ENCODE data around the gene OR10K1. TPM values are rescaled to one million over a fixed set of nuclear protein-coding genes. Genes with fewer than 3 reads are reported as not detected.

OR10K1 gene
- total RNA-seq, 1 donor from 2014 or later = not detected

DNA sequence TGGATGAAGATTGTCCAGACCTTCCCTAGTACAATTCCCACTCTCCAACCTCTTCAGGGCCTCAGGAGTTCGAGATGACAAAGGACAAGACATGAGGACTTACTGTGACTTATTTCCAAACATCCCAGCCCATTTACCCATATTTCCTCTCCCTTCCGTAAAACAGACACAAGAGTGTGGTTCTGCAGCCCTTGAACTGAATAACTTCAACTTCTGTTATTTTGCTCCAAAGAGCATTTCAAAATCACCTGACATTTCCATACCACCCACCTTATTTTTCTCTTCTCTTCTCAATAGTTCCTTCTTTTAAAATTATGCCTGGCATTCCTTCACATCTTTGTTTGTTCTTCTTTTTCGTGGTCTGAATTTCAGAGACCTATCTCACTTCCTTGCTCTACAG is 26.9 kb upstream of the OR10K1 start:
- no peak for DNase-seq (ENCODE audit: low read depth)
- TF ChIP-seq, protein P1, sequence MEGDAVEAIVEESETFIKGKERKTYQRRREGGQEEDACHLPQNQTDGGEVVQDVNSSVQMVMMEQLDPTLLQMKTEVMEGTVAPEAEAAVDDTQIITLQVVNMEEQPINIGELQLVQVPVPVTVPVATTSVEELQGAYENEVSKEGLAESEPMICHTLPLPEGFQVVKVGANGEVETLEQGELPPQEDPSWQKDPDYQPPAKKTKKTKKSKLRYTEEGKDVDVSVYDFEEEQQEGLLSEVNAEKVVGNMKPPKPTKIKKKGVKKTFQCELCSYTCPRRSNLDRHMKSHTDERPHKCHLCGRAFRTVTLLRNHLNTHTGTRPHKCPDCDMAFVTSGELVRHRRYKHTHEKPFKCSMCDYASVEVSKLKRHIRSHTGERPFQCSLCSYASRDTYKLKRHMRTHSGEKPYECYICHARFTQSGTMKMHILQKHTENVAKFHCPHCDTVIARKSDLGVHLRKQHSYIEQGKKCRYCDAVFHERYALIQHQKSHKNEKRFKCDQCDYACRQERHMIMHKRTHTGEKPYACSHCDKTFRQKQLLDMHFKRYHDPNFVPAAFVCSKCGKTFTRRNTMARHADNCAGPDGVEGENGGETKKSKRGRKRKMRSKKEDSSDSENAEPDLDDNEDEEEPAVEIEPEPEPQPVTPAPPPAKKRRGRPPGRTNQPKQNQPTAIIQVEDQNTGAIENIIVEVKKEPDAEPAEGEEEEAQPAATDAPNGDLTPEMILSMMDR (IDR thresholded peaks at IDR 0.05; ENCODE audit: insufficient read depth, low read length, poor library complexity, severe bottlenecking) = no peak
- H3K36me3 ChIP-seq (ENCODE audit: control insufficient read depth, insufficient read depth, low read length) = no peaks in the 10 kb centered on the region
- H3K4me3 ChIP-seq (ENCODE audit: low read depth, low read length) = no peak overlapping the region
- H3K27me3 ChIP-seq (ENCODE audit: control insufficient read depth, insufficient read depth, low read length) = no peaks in the 10 kb centered on the region

DNA sequence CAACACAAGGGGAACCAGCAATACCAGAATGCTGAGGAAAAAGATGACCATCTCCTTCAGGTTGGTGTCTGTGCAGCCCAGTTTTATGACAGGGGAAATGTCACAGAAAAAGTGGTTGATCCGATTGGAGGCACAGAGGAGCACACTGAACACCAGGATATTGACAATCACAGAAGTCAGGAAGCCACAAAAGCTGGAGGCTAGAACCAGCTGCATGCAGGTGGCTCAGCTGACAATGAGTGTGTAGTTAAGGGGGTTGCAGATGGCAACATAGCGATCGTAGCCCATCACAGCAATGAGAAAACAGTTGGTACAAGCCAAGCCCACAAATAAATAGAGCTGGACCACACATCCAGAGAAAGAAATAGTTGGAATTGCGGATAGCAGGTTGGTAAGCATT is 16.3 kb upstream of the OR10K1 start:
- Histone ChIP-seq H3K27me3 (ENCODE audit: control insufficient read depth, insufficient read depth, low read length) (no peaks in the 10 kb centered on the region), H3K36me3 (ENCODE audit: control insufficient read depth, insufficient read depth, low read length) (no peaks in the 10 kb centered on the region), H3K4me3 (ENCODE audit: low read depth, low read length) (no peak overlapping the region)
- TF ChIP-seq, protein P1 (IDR thresholded peaks at IDR 0.05; ENCODE audit: insufficient read depth, low read length, poor library complexity, severe bottlenecking) = no peak
- no peak for DNase-seq (ENCODE audit: low read depth)

DNA sequence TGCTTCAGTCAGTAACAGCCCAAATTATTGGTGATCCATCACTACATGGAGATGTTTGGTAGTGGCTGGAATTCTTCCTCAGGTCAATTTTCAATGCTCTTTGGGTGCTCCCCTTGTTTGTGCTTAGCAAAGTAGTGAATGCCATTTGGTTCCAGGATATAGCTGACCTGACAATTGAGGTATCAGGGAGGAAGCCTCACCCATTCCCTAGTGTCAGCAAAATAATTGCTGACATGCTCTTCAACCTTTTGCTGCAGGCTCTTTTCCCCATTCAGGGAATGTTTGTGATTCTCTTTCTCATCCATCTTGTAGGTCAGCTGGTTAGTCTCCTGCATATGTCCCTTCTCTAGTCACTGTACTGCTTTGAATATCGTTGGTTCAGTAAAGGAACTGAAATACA is 7.1 kb upstream of the OR10K1 start:
- no peaks in the 10 kb centered on the region for H3K36me3 ChIP-seq (ENCODE audit: control insufficient read depth, insufficient read depth, low read length)
- H3K4me3 ChIP-seq (ENCODE audit: low read depth, low read length) = no peak overlapping the region
- DNase-seq (ENCODE audit: low read depth) = no peak
- TF ChIP-seq, protein P1 (IDR thresholded peaks at IDR 0.05; ENCODE audit: insufficient read depth, low read length, poor library complexity, severe bottlenecking) = no peak
- H3K27me3 ChIP-seq (ENCODE audit: control insufficient read depth, insufficient read depth, low read length) = no peaks in the 10 kb centered on the region

DNA sequence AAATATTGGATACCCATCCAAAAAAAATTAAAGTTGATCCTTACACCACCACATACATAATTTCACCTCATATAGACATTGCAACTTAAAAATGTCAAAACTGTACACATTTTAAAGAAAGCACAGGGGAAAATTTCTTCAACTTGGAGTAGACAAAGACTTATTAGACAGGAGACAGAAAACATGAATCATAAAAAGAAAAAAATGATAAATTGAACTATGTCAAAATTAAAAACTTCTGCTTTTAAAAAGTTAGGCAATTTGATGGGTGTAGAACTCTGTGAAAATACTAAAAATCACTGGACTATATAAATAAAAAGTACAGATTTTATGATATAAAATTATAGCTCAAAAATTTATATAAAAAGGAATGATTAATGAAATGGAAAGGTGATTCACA is 4.4 kb upstream of the OR10K1 start:
- DNase-seq (ENCODE audit: low read depth) = no peak
- no peaks in the 10 kb centered on the region for H3K36me3 ChIP-seq (ENCODE audit: control insufficient read depth, insufficient read depth, low read length)
- TF ChIP-seq, protein P1 (IDR thresholded peaks at IDR 0.05; ENCODE audit: insufficient read depth, low read length, poor library complexity, severe bottlenecking) = no peak
- no peak overlapping the region for H3K4me3 ChIP-seq (ENCODE audit: low read depth, low read length)
- H3K27me3 ChIP-seq (ENCODE audit: control insufficient read depth, insufficient read depth, low read length) = no peaks in the 10 kb centered on the region

DNA sequence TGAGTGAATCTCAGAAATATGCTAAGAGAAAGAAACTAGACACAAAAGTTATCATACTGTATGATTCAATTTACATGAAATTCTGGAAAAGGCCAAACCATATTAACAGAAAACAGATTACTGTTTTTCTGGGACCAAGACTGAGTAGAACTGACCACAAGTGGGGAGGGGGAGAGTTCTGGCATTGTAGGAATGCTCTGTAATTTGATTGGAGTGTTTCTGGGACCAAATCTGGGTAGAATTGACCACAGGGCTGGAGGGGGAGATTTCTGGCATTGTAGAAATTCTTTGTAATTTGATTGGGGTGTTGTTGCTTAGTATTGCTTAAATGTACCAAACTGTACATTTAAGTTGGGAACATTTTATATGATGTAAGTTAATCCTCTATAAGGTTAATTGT is 3.4 kb upstream of the OR10K1 start:
- DNase-seq (ENCODE audit: low read depth) = no peak
- H3K27me3 ChIP-seq (ENCODE audit: control insufficient read depth, insufficient read depth, low read length) = no peaks in the 10 kb centered on the region
- H3K4me3 ChIP-seq (ENCODE audit: low read depth, low read length) = no peak overlapping the region
- H3K36me3 ChIP-seq (ENCODE audit: control insufficient read depth, insufficient read depth, low read length) = no peaks in the 10 kb centered on the region
- TF ChIP-seq, protein P1 (IDR thresholded peaks at IDR 0.05; ENCODE audit: insufficient read depth, low read length, poor library complexity, severe bottlenecking) = no peak

DNA sequence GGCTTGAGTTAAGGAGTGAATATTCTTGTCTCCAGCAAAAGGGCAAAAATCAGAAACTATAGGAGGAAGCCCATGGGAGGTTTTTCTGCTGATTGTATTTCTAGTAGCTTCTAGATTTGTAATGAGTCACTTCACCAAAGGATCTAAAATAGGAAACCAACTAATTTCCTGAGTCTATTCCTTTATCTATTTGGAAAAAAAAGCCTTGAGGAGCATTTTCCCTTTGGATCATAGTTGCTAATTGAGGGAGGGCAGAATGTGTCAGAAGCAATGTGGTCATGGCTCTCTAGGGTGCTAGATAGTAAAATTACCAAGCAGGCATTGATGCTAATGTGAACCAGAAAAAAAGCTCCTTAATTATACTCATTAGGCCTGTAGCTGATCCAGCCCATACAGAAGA is 10.3 kb downstream of the OR10K1 start, which contains the start of gene OR10R2:
Gene OR10R2, plus strand, starts transcription at position 301 of the 400 bp plus-strand sequence. CDS start 106 bp downstream, outside the sequence.
- TF ChIP-seq, protein P1 (IDR thresholded peaks at IDR 0.05; ENCODE audit: insufficient read depth, low read length, poor library complexity, severe bottlenecking) = no peak
- Histone ChIP-seq H3K36me3 (ENCODE audit: control insufficient read depth, insufficient read depth, low read length) (no peaks in the 10 kb centered on the region), H3K4me3 (ENCODE audit: low read depth, low read length) (no peak within 1 kb of the TSS), H3K27me3 (ENCODE audit: control insufficient read depth, insufficient read depth, low read length) (no peaks in the 10 kb centered on the region)
- DNase-seq (ENCODE audit: low read depth) = no peak

Measured in kidney epithelial cell (primary cell).